Measurements from ENCODE around the gene SLC7A9.

GRCh38 chr19:32802840-32803239, 66.7 kb downstream of the SLC7A9 start:
- TF ChIP-seq GATA3 (IDR thresholded peaks at IDR 0.05; ENCODE audit: low read depth, low read length): no peak
- no peak for TF ChIP-seq GATA2 (IDR thresholded peaks at IDR 0.05; ENCODE audit: low read depth, low read length)

Measured in SH-SY5Y (cell line).